Smooth muscle cell (in vitro differentiated cells): ENCODE measurements around the gene MRPL4. TPM values are rescaled to one million over a fixed set of nuclear protein-coding genes. Genes with fewer than 3 reads are reported as not detected.

Experiments
- DNase-seq: peaks from one replicate; lab custom pipeline; 2025; ENCODE audit not compliant: unreplicated experiment; lab: John Stamatoyannopoulos, UW
- H2AFZ ChIP-seq: fragments of 200-600 bp; sonication (generic); 2 replicates; pipeline ENCODE4 v1.6.0; 2016; ENCODE audit warnings: antibody characterized with exemption, low read depth, mild to moderate bottlenecking
- H3F3A ChIP-seq: fragments of 200-600 bp; sonication (generic); 2 replicates; pipeline ENCODE4 v1.6.0; 2017; ENCODE audit warnings: antibody characterized with exemption, low read depth
- H3K27ac ChIP-seq: fragments of 200-600 bp; sonication (generic); 2 replicates; pipeline ENCODE4 v1.5.1; 2016; ENCODE audit warnings: low read depth, mild to moderate bottlenecking
- H3K27me3 ChIP-seq: fragments of 200-600 bp; sonication (generic); 2 replicates; pipeline ENCODE4 v1.6.1; 2016; ENCODE audit warnings: low read depth, mild to moderate bottlenecking
- H3K36me3 ChIP-seq: fragments of 200-600 bp; sonication (generic); 2 replicates; pipeline ENCODE4 v1.5.1; 2016; ENCODE audit warnings: low read depth
- H3K4me1 ChIP-seq: fragments of 200-600 bp; sonication (generic); 2 replicates; pipeline ENCODE4 v1.5.1; 2016; ENCODE audit warnings: low read depth
- H3K4me2 ChIP-seq: fragments of 200-600 bp; sonication (generic); 2 replicates; pipeline ENCODE4 v1.6.0; 2016; ENCODE audit warnings: mild to moderate bottlenecking
- H3K4me3 ChIP-seq: fragments of 200-600 bp; sonication (generic); 2 replicates; pipeline ENCODE4 v1.5.1; 2016; ENCODE audit warnings: mild to moderate bottlenecking
- H3K79me2 ChIP-seq: fragments of 200-600 bp; sonication (generic); 2 replicates; pipeline ENCODE4 v1.6.0; 2016; ENCODE audit warnings: low read depth, mild to moderate bottlenecking
- H3K9ac ChIP-seq: fragments of 200-600 bp; sonication (generic); 2 replicates; pipeline ENCODE4 v1.6.0; 2016; ENCODE audit warnings: low read depth
- H3K9me3 ChIP-seq: fragments of 200-600 bp; sonication (generic); replicated peaks from 2 replicates; pipeline ENCODE4 v1.5.1; 2016; ENCODE audit warnings: low read depth
- H4K20me1 ChIP-seq: fragments of 200-600 bp; sonication (generic); 2 replicates; pipeline ENCODE4 v1.6.0; 2016; ENCODE audit warnings: low read depth
- WGBS: methylation state at CpG from one replicate; pipeline ENCODE4 v1.1.7; 2016; ENCODE audit warnings: low lambda C conversion rate; 5-methylcytosine and 5-hydroxymethylcytosine counted together
- polyA plus RNA-seq: library from polyadenylated mRNA; unstranded; fragments of >200 nt; fragmentation: Nextera tagmentation; extraction: Ambion mirVana; gene quantifications from 2 replicates; pipeline ENCODE4 v1.2.1, GENCODE V29; 2016
- total RNA-seq: library from RNA; depleted of rRNA; stranded (reverse); fragments of >200 nt; gene quantifications from 2 replicates; pipeline ENCODE4 v1.2.3, GENCODE V29; 2014
- TF ChIP-seq, protein P1 (sequence below): fragments of 200-600 bp; sonication (generic); IDR thresholded peaks from 2 replicates; pipeline ENCODE4 v1.5.1; 2017; ENCODE audit warnings: borderline replicate concordance, mild to moderate bottlenecking, antibody characterized with exemption; ENCODE audit not compliant: insufficient read depth, poor library complexity, severe bottlenecking

MRPL4 gene
- total and polyA plus RNA-seq, 2 experiments from 2014 or later = 47.8 to 63.5 TPM

DNA sequence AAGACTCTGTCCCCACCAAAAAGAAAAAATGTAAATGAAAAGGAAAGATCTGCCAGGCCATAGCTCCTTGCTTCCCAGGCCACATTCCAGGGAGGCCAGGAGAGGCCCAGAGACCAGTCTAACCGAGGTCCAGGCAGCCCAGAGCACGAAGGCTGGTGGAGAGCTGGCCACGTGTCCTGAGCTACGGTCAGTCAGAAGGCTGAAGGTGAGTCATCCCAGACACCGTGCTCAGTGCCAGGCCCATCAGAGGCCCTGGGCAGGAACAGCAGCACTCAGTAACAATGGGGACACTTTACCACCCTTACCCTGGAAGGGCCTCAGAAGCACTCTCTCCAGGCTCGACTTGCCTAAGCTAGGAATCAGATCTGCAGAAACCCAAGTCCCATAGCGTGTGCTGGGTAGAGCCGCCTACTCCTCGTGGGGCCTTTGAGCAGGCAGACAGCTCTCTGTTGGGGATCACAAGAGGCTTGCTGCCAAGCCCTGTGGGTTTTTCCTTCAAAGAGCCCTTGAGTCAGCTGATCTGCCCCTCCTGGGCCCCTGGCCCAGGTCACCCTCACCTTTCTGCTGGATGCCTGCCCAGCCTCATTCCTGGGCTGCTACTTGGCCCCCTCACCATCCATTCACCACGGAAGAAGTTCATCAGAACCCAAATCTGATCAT, 45.7 kb upstream of the MRPL4 start:
- no peaks in the 10 kb centered on the region for H3K27me3 ChIP-seq
- no peaks in the 10 kb centered on the region for H3F3A ChIP-seq
- no peaks in the 10 kb centered on the region for H3K36me3 ChIP-seq
- TF ChIP-seq, protein P1, sequence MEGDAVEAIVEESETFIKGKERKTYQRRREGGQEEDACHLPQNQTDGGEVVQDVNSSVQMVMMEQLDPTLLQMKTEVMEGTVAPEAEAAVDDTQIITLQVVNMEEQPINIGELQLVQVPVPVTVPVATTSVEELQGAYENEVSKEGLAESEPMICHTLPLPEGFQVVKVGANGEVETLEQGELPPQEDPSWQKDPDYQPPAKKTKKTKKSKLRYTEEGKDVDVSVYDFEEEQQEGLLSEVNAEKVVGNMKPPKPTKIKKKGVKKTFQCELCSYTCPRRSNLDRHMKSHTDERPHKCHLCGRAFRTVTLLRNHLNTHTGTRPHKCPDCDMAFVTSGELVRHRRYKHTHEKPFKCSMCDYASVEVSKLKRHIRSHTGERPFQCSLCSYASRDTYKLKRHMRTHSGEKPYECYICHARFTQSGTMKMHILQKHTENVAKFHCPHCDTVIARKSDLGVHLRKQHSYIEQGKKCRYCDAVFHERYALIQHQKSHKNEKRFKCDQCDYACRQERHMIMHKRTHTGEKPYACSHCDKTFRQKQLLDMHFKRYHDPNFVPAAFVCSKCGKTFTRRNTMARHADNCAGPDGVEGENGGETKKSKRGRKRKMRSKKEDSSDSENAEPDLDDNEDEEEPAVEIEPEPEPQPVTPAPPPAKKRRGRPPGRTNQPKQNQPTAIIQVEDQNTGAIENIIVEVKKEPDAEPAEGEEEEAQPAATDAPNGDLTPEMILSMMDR = no peak
- WGBS = 49% methylated on average over 10 of the region's 10 CpGs
- peak overlapping the region; percentile 17 for H3K4me2 ChIP-seq
- no peaks in the 10 kb centered on the region for H3K9me3 ChIP-seq
- no peak overlapping the region for H3K4me3 ChIP-seq
- no peaks in the 10 kb centered on the region for H3K79me2 ChIP-seq
- DNase-seq = no peak
- no peak overlapping the region for H3K9ac ChIP-seq
- peak overlapping the region; percentile 63 for H3K27ac ChIP-seq
- H4K20me1 ChIP-seq = no peaks in the 10 kb centered on the region
- no peak overlapping the region for H2AFZ ChIP-seq
- no peaks in the 10 kb centered on the region for H3K4me1 ChIP-seq

DNA sequence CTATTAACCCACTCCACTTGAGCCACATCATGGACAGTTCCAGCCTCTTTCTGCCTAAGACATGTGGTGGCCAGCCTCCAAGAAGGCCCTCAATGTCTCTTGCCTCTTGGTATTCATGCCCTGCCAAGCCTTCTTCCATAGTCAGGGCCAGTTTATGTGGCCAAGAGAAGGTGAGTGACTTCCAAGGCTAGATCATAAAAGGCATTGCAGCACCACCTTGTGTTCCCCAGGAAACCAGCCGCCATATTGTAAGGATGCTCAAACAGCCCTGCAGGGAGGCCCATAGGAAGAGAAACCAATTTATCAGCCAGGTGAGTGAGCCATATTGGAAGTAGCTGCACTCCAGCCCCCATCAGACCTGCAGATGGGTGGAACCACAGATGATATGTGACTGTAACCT, 45.0 kb upstream of the MRPL4 start:
- Histone ChIP-seq H3K9ac (no peak overlapping the region), H4K20me1 (no peaks in the 10 kb centered on the region), H3K36me3 (no peaks in the 10 kb centered on the region), H3K4me2 (no peak overlapping the region), H3F3A (no peaks in the 10 kb centered on the region), H3K9me3 (no peaks in the 10 kb centered on the region), H3K4me3 (no peak overlapping the region), H3K4me1 (no peaks in the 10 kb centered on the region), H3K79me2 (no peaks in the 10 kb centered on the region), H2AFZ (no peak overlapping the region), H3K27me3 (no peaks in the 10 kb centered on the region), H3K27ac (peak overlapping the region; percentile 63)
- TF ChIP-seq, protein P1 = no peak
- 96% methylated on average over 1 of the region's 1 CpG for WGBS
- no peak for DNase-seq

DNA sequence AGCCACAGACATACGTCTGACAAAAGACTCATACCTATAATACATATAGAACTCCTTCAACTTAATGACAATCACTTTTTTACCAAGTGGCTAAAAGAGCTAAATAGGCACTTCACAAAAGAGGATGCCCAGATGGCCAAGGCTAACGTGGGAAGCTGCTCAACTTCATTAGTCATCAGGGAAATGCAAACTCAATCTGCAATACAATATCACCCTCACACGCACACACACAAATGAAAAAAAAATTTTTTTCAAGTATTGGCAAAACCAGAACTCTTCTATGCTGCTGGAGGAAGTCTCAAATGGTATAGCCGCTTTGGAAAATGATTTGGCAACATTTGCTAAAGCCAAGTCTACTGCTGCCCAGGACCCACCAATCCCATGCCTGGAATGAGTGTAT, 42.7 kb upstream of the MRPL4 start:
- Histone ChIP-seq H3K9me3 (no peaks in the 10 kb centered on the region), H3K36me3 (no peaks in the 10 kb centered on the region), H3K27me3 (no peaks in the 10 kb centered on the region), H2AFZ (no peak overlapping the region), H3K4me1 (no peaks in the 10 kb centered on the region), H3K4me2 (no peak overlapping the region), H3K4me3 (no peak overlapping the region), H3F3A (no peaks in the 10 kb centered on the region), H4K20me1 (no peaks in the 10 kb centered on the region), H3K27ac (no peak overlapping the region), H3K9ac (no peak overlapping the region), H3K79me2 (no peaks in the 10 kb centered on the region)
- TF ChIP-seq, protein P1 = no peak
- DNase-seq = no peak
- 58% methylated on average over 4 of the region's 4 CpGs for WGBS

DNA sequence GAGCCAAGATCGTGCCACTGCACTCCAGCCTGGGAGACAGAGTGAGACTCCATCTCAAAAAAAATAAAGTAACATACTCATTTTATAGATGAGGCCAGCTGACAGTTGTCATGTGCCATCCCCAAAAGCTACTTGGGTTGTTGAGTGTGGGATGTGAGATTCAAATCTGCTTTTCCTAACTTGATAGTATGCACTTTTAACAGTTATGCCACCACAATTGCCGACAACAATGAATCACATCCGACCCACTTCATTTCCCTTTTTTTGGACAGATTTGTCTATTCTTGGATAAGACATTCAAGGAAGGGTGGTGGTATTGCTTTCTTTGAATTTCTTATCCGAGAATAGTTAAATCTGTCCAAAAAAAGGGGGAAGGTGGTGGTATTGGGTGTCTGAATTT, 41.0 kb upstream of the MRPL4 start:
- H4K20me1 ChIP-seq = no peaks in the 10 kb centered on the region
- no peaks in the 10 kb centered on the region for H3K79me2 ChIP-seq
- no peaks in the 10 kb centered on the region for H3K9me3 ChIP-seq
- TF ChIP-seq, protein P1 = no peak
- no peaks in the 10 kb centered on the region for H3K4me1 ChIP-seq
- H3K36me3 ChIP-seq = no peaks in the 10 kb centered on the region
- no peak overlapping the region for H2AFZ ChIP-seq
- H3K27me3 ChIP-seq = no peaks in the 10 kb centered on the region
- no peak overlapping the region for H3K27ac ChIP-seq
- no peak for DNase-seq
- no peaks in the 10 kb centered on the region for H3F3A ChIP-seq
- no peak overlapping the region for H3K9ac ChIP-seq
- H3K4me2 ChIP-seq = no peak overlapping the region
- 93% methylated on average over 4 of the region's 4 CpGs for WGBS
- no peak overlapping the region for H3K4me3 ChIP-seq
